Measurements from ENCODE around the gene ARAP1.

DNA sequence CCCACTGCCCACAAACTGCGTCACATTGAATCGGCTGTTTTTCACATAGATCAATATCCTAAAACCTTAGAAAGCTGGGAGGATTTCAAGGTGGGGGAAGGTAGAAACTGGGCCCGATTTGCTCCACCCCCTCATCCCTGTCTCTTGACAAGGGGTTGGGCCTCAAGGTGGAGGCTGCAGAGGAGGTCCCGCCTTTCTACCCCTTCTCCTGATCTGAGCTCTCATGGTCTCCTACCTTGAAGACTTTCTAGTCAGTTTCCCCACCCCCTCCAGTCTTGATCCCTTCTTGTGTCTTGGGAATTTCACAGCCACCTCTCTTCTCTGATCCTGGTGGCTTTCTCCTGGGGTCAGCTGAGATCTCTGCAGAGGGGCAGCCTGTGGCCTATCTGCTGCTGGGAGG lies 46.2 kb upstream of the ARAP1 start:
- TF ChIP-seq POLR2A (IDR thresholded peaks at IDR 0.05) (no peak), POLR2AphosphoS5 (IDR thresholded peaks at IDR 0.05) (no peak), EP300 (IDR thresholded peaks at IDR 0.05) (no peak)
- TF ChIP-seq, protein P1, sequence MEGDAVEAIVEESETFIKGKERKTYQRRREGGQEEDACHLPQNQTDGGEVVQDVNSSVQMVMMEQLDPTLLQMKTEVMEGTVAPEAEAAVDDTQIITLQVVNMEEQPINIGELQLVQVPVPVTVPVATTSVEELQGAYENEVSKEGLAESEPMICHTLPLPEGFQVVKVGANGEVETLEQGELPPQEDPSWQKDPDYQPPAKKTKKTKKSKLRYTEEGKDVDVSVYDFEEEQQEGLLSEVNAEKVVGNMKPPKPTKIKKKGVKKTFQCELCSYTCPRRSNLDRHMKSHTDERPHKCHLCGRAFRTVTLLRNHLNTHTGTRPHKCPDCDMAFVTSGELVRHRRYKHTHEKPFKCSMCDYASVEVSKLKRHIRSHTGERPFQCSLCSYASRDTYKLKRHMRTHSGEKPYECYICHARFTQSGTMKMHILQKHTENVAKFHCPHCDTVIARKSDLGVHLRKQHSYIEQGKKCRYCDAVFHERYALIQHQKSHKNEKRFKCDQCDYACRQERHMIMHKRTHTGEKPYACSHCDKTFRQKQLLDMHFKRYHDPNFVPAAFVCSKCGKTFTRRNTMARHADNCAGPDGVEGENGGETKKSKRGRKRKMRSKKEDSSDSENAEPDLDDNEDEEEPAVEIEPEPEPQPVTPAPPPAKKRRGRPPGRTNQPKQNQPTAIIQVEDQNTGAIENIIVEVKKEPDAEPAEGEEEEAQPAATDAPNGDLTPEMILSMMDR (IDR thresholded peaks at IDR 0.05), result no peak

Measured in suprapubic skin (tissue), 4 donors.